DOHH2 (cell line): Measurements from ENCODE around the gene EFCAB14.

ENCODE experiments used
- H3F3A ChIP-seq: fragments of 200-600 bp; sonication (generic), shearing (Covaris generic); 2 replicates; pipeline ENCODE4 v1.6.0; 2016; ENCODE audit warnings: antibody characterized with exemption, mild to moderate bottlenecking; ENCODE audit not compliant: control insufficient read depth, insufficient read depth
- H3K27ac ChIP-seq: fragments of 200-600 bp; sonication (generic); 2 replicates; pipeline ENCODE4 v1.5.1; 2014; ENCODE audit warnings: low read depth, mild to moderate bottlenecking, low read length, moderate library complexity
- H3K27me3 ChIP-seq: fragments of 200-600 bp; sonication (generic); 2 replicates; pipeline ENCODE4 v1.6.1; 2014; ENCODE audit warnings: mild to moderate bottlenecking, low read length, mixed read lengths; ENCODE audit not compliant: control insufficient read depth
- H3K36me3 ChIP-seq: fragments of 200-600 bp; sonication (generic); 2 replicates; pipeline ENCODE4 v1.6.1; 2014; ENCODE audit warnings: mild to moderate bottlenecking, low read length, moderate library complexity, mixed read lengths; ENCODE audit not compliant: control insufficient read depth
- H3K4me1 ChIP-seq: fragments of 200-600 bp; sonication (generic); 2 replicates; pipeline ENCODE4 v1.6.1; 2014; ENCODE audit warnings: mild to moderate bottlenecking, low read length, mixed read lengths; ENCODE audit not compliant: control insufficient read depth
- H3K4me2 ChIP-seq: fragments of 200-600 bp; sonication (generic); 2 replicates; pipeline ENCODE4 v1.6.0; 2014; ENCODE audit warnings: mild to moderate bottlenecking, low read length, moderate library complexity
- H3K4me3 ChIP-seq: fragments of 200-600 bp; sonication (generic); 2 replicates; pipeline ENCODE4 v1.5.1; 2014; ENCODE audit warnings: mild to moderate bottlenecking, low read length, mixed read lengths
- H3K79me2 ChIP-seq: fragments of 200-600 bp; sonication (generic); 2 replicates; pipeline ENCODE4 v1.6.1; 2014; ENCODE audit warnings: mild to moderate bottlenecking, low read length, mixed read lengths; ENCODE audit not compliant: control insufficient read depth
- H3K9me2 ChIP-seq: fragments of 200-600 bp; sonication (generic); replicated peaks from 2 replicates; pipeline ENCODE4 v1.6.1; 2014; ENCODE audit warnings: mild to moderate bottlenecking, low read length, mixed read lengths; ENCODE audit not compliant: control insufficient read depth
- H3K9me3 ChIP-seq: fragments of 200-600 bp; sonication (generic); 2 replicates; pipeline ENCODE4 v1.6.1; 2014; ENCODE audit warnings: antibody characterized with exemption, low read length, mixed read lengths; ENCODE audit not compliant: control insufficient read depth, insufficient read depth
- H4K20me1 ChIP-seq: fragments of 200-600 bp; sonication (generic); 2 replicates; pipeline ENCODE4 v1.6.0; 2014; ENCODE audit warnings: low read depth, mild to moderate bottlenecking, antibody characterized with exemption, low read length, moderate library complexity; ENCODE audit not compliant: control insufficient read depth, insufficient read depth
- CTCF ChIP-seq: fragments of 200-600 bp; sonication (generic); IDR thresholded peaks from one replicate; pipeline ENCODE4 v1.5.1; 2014; ENCODE audit warnings: antibody characterized with exemption, mild to moderate bottlenecking, low read depth, low read length; ENCODE audit not compliant: poor library complexity, severe bottlenecking
- EZH2phosphoT487 ChIP-seq: fragments of 200-600 bp; sonication (generic); IDR thresholded peaks from 2 replicates; pipeline ENCODE4 v1.6.1; 2017; ENCODE audit warnings: borderline replicate concordance, mild to moderate bottlenecking, antibody characterized with exemption, low read length, moderate library complexity, mixed read lengths

EFCAB14 gene

GRCh38 chr1:46753985-46754384 lies 35.1 kb upstream of the EFCAB14 start:
- no peaks in the 10 kb centered on the region for H4K20me1 ChIP-seq
- no peaks in the 10 kb centered on the region for H3K4me1 ChIP-seq
- no peaks in the 10 kb centered on the region for H3K9me2 ChIP-seq
- no peak for TF ChIP-seq CTCF
- TF ChIP-seq EZH2phosphoT487 = no peak
- no peaks in the 10 kb centered on the region for H3K36me3 ChIP-seq
- no peak overlapping the region for H3K4me3 ChIP-seq
- H3F3A ChIP-seq = no peaks in the 10 kb centered on the region
- no peak overlapping the region for H3K27ac ChIP-seq
- no peaks in the 10 kb centered on the region for H3K79me2 ChIP-seq
- peaks cover 19% of the 10 kb centered on the region; the same call in 1 of the 2 replicates for H3K27me3 ChIP-seq
- no peak overlapping the region for H3K4me2 ChIP-seq
- no peaks in the 10 kb centered on the region for H3K9me3 ChIP-seq

- no peaks in the 10 kb centered on the region for H3K9me3 ChIP-seq
- peaks cover 25% of the 10 kb centered on the region for H3K27me3 ChIP-seq
- TF ChIP-seq CTCF = no peak
- TF ChIP-seq EZH2phosphoT487 = no peak
- H3K4me2 ChIP-seq = no peak overlapping the region
- H4K20me1 ChIP-seq = no peaks in the 10 kb centered on the region
- H3K4me3 ChIP-seq = no peak overlapping the region
- no peaks in the 10 kb centered on the region for H3F3A ChIP-seq
- H3K36me3 ChIP-seq = no peaks in the 10 kb centered on the region
- no peaks in the 10 kb centered on the region for H3K79me2 ChIP-seq
- no peaks in the 10 kb centered on the region for H3K9me2 ChIP-seq
- no peak overlapping the region for H3K27ac ChIP-seq
- no peaks in the 10 kb centered on the region for H3K4me1 ChIP-seq
Measured at GRCh38 chr1:46749921-46750404, 31.0 kb upstream of the EFCAB14 start.

- no peaks in the 10 kb centered on the region for H3F3A ChIP-seq
- TF ChIP-seq EZH2phosphoT487 (no peak), CTCF (no peak)
- H3K4me1 ChIP-seq = no peaks in the 10 kb centered on the region
- H3K36me3 ChIP-seq = no peaks in the 10 kb centered on the region
- H3K27ac ChIP-seq = no peak overlapping the region
- no peaks in the 10 kb centered on the region for H3K9me3 ChIP-seq
- H3K79me2 ChIP-seq = no peaks in the 10 kb centered on the region
- no peaks in the 10 kb centered on the region for H4K20me1 ChIP-seq
- no peak overlapping the region for H3K4me3 ChIP-seq
- H3K9me2 ChIP-seq = no peaks in the 10 kb centered on the region
- H3K4me2 ChIP-seq = no peak overlapping the region
- H3K27me3 ChIP-seq = peaks cover 25% of the 10 kb centered on the region
Measured at GRCh38 chr1:46749404-46749803, 30.5 kb upstream of the EFCAB14 start.
